Uterus (tissue), 2 donors: ENCODE data around the gene ADSS1.

ENCODE experiments used
- CTCF ChIP-seq, 4 experiments: fragments of 200-600 bp in 2 of 4; fragments of 450-650 bp in 2 of 4; sonication (generic) in 2 of 4; IDR thresholded peaks; one replicate each; pipeline ENCODE4 v1.5.1; 2016 to 2019; ENCODE audit warnings: antibody characterized with exemption in 4 of 4, mild to moderate bottlenecking in 2 of 4, moderate library complexity in 1 of 4
- POLR2A ChIP-seq, 2 donors: fragments of 450-650 bp; IDR thresholded peaks; one replicate each; pipeline ENCODE4 v1.6.1; 2016; ENCODE audit warnings: antibody characterized with exemption in 2 of 2, mild to moderate bottlenecking in 1 of 2, moderate library complexity in 1 of 2

DNA sequence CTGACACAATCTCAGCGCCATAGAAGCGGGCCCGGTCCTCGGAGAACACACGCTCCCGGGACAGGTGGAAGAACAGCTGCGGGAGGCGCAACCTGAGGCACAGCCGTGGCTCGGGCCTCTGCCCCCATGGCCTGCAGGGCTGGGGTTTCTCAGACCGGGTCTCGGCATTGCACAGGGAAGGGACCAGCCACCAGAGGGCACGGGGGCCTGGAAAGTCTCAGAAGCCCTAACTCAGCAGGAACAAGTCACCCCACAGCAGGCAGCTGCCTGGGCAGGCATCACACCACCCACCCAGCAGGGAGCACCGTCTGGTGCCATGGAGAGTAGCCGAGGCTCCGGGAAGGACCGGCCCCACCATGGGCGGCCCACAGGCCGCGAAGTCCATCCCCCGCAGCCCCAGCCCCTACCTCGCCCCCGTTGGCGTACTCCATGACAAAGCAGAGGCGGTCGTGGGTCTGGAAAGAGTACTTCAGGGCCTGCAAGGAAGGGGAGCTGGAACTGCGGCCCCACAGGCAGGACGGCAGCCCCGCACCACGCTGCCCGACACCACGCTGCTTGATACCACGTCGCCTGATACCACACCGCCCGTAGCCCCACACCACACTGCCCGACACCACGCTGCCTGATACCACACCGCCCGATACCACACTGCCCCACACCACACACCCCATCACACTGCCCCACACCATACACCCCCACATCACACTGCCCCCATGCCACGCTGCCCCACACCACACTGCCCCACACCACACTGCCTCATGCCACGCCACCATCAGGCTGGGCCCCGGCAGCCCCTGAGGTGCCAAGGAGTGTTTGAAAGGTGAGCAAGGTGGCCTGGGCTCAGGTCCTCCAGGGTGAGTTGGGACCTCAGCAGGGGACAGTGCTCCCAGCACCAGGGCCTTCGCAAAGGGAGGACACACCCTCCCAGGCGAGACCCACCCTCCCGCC lies 49.8 kb downstream of the ADSS1 start:
- TF ChIP-seq CTCF (IDR thresholded peaks at IDR 0.05) (no peak), POLR2A (IDR thresholded peaks at IDR 0.05) (no peak)
